ENCODE measurements around the gene ZC3H10.
"Not testable (repeated sequence)": the region's sequence is repeated elsewhere in the genome, so short reads cannot be mapped to it uniquely, and the experiment has no call there.

Gene ZC3H10

GRCh38 chr12:56154818-56155217, 36.8 kb downstream of the ZC3H10 start:
- no peak for DNase-seq (ENCODE audit: low spot score)

DNA sequence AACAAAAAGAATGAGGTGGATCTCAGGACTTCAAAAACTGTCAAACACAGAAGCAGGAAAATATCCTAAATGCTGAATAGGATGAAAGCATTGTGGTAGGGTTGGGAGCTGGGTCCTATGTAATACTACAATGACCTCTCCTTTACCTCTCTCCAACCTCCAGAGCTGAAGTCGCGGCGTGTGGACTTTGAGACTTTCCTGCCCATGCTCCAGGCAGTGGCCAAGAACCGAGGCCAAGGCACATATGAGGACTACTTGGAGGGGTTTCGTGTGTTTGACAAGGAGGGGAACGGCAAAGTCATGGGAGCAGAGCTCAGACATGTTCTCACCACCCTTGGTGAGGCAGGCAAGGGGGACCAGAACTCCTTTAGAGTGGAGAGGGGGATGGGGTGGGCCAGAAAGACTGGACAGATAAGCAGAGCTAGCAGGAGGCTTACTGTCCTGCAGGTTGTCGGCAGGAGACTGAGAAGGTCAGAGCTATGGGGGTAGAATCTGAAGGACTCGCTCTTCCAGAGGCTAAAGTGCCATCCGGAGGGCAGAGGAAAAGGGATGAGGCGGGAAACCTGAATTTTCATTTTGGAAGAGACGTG, 37.3 kb downstream of the ZC3H10 start:
- no peak for DNase-seq (ENCODE audit: low spot score)

DNA sequence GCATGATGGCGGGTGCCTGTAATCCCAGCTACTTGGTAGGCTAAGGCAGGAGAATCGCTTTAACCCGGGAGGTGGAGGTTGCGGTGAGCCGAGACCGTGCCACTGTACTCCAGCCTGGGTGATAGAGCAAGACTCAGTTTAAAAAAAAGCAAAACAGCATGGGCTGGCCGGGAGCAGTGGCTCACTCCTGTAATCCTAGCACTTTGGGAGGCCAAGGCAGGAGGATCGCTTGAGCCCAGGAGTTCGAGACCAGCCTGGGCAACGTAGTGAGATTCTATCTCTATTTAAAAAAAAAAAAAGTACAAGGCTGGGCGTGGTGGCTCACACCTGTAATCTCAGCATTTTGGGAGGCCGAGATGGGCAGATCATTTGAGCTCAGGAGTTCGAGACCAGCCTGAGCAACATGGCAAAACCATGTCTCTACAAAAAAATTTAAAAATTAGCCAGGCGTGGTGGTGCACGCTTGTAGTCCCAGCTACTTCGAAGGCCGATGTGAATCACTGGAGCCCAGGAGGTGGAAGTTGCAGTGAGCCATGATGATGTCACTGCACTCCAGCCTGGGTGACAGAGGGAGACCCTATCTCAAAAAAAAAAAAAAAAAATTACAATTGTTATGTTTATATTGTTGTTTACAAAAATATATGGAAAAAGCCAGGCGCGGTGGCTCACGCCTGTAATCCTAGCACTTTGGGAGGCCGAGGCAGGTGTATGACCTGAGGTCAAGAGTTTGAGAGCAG, 38.6 kb downstream of the ZC3H10 start:
- DNase-seq (ENCODE audit: low spot score): not testable (repeated sequence)

GRCh38 chr12:56157201-56158028, 39.3 kb downstream of the ZC3H10 start:
- DNase-seq (ENCODE audit: low spot score): peak; percentile 90

GRCh38 chr12:56158029-56158925, 40.2 kb downstream of the ZC3H10 start, which contains the start of gene MYL6:
TSS of gene MYL6 (plus strand) at chr12:56158359. CDS start at chr12:56158402, 43 bp downstream.
- peak; percentile 97 for DNase-seq (ENCODE audit: low spot score)

GRCh38 chr12:56158926-56159461, 40.9 kb downstream of the ZC3H10 start:
- peak; percentile 78 for DNase-seq (ENCODE audit: low spot score)

DNA sequence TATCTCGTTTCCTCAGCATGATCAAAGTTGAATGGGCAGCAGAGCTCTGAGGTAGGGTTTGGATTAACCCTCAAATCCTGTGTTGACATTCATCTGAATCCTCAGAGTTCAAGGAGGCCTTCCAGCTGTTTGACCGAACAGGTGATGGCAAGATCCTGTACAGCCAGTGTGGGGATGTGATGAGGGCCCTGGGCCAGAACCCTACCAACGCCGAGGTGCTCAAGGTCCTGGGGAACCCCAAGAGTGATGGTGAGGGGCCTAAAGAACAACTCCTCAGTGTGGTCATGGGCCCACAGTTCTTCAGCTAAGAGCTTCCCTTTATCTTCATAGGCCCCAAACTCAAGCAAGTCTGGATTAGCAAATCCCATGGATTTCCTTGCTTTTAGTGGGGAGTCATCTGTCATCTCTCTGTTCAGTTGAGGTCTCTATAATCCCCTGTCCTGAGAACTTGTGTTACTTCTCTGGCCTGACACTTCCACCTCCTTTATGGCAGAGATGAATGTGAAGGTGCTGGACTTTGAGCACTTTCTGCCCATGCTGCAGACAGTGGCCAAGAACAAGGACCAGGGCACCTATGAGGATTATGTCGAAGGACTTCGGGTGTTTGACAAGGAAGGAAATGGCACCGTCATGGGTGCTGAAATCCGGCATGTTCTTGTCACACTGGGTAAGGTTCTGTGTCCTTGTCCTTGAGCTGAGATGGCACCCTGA, 41.6 kb downstream of the ZC3H10 start:
- no peak for DNase-seq (ENCODE audit: low spot score)

- no peak for DNase-seq (ENCODE audit: low spot score)
These were observed 42.2 kb downstream of the ZC3H10 start for GRCh38 chr12:56160193-56160763.

DNA sequence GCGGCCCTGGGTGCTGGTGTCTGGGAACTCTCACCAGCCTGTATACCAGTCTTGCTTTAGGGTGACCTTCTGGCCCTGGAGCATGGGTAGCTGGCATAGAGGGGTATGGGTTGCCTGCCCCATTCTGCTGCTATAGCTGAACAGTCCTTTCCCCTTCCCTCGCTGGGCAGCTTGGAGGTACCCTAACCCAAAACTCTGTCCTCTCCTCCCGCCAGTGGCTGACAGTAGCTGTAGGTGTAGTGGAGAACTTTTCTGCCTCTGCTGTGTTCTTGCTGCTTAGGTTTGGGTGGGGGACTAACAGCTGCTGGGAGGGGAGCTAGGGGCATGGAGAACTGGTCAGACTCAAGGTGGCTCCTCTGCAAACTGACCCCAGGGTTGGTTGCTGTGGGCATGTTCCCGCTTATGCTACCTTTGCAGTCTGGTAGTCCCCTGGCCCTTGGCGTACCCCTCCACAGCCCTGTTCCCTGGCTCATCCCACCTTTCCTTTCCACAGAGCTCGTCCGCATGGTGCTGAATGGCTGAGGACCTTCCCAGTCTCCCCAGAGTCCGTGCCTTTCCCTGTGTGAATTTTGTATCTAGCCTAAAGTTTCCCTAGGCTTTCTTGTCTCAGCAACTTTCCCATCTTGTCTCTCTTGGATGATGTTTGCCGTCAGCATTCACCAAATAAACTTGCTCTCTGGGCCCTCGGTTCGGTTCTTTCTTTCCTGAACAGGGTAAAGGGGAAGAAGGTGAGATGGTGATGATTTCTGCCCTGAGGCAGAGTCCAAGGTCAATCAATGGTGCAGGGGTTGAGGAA, 43.0 kb downstream of the ZC3H10 start:
- no peak for DNase-seq (ENCODE audit: low spot score)

- no peak for DNase-seq (ENCODE audit: low spot score)
These were observed 43.8 kb downstream of the ZC3H10 start for GRCh38 chr12:56161690-56162351.

DNA sequence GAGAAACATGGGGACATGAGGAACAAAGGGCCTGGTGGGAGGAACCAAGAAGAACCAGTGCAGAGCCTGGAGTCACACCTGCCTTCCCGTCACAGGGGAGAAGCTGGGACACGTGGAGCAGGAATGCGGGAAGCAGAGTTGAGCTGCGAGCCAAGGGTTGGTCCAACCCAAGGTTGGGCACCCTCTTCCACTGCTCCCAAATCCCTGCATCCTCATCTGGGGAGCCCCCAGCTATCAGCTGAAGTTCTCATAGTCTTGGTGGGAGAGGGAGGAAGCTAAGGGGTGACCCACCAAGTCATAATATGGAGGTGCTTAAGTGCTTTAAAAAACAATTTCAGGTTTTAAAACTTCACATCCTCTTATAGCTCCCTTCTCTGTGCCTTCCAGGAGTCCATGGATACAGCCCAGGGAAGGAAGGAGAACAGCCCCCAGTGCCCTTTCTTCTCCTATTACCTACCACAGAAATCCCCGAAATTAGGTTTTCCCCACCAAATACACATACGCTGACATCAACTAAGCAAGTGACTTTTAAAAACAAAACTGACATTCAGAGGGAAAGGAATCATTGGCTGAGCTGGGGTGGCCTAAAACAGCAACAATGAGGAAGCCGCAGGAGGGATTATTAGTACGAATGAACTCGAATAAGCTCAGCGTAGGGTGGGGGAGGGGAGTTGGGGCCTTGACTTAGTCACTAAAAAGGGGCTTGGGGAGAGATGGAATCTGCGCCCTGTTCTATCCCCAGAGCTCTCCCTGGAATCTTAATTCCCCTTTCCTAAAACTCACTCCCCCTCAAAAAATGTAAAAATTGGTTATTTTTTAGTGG, 44.6 kb downstream of the ZC3H10 start:
- DNase-seq (ENCODE audit: low spot score): no peak

GRCh38 chr12:56163533-56164344, 45.7 kb downstream of the ZC3H10 start:
- DNase-seq (ENCODE audit: low spot score): no peak

DNA sequence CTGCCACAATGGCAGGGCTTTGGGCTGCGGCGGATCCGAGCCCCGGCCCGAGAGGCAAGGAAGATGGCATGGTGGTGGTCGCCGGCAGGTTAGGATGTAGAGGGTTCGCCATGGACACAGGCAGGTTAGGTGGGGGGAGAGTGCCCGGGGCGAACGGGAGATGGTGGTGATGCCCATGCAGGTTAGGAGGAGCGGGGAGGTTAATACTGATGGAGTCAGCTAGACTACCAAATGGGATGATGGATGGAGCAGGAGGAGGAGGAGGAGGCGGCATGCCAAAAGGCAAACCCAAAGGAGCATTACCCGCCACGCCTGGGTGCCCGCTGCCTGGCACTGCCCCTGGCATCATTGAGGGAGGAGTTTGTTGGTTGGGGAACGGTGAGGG, 46.3 kb downstream of the ZC3H10 start:
- DNase-seq (ENCODE audit: low spot score): no peak

DNA sequence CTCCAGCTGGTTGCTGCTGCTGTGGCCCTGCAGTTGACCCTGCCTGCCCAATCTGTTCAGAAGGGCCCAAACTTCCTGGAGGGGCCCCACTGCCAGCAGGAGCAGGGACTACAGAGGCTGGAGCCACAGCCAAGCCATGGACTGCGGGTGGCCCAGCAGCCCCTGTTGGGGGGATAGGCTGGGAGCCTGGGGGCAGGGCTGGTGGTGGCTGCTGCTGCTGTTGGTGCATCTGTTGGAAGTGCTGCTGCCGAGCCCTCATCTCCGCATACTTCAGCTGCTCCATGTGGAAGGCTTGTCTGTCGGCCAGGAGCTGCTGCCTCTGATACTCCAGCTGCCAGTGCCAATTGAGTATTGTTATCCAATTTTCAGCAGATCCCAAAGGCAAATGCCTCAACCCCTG, 47.3 kb downstream of the ZC3H10 start:
- DNase-seq (ENCODE audit: low spot score): no peak

DNA sequence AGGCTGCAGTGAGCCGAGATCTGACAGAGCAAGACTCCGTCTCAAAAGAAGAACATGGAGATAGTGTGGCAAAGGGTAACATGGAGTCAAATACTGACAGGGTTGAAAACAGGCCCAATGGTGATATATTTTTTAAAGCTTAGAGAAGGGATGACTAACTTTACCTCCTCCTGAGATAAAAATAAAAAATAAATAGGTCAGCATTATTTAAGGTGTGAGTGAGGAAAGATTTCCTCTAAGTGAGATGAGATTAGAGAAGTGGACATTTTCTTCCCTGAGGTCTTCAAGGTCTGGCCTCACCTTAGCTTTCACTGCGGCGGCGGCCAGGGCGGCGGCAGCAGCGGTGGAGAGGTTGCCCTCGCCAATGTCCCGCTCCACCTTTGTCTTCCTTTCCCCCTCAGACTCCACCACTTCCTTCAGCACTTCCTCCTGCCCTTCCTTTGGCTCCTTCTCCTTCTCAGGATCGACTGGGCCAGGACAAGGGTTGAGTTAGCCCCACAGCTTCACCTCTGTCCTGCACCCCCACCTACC, 51.2 kb downstream of the ZC3H10 start:
- no peak for DNase-seq (ENCODE audit: low spot score)

DNA sequence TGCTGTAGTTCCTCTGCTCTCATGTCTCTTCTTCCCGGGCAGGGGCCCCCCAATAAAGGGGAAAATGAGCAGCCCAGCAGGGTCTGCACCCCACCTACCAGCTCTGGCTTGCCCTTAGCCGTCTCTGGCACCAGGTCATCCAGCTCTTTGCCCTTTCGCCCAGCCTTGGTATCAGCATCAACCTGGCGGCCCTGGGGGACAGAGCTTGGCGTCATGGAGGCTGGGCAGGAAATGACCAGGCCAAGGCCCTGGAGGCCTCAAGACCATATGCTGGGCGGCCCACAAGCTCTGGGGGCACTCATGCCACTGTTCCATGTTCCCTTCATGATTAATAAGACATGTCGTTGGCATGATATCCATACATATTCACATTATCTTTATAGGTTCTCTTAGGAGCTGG, 54.8 kb downstream of the ZC3H10 start:
- no peak for DNase-seq (ENCODE audit: low spot score)

All from ecto neural progenitor cell (in vitro differentiated cells).